ENCODE data around the gene NGB. TPM values are rescaled to one million over a fixed set of nuclear protein-coding genes. Genes with fewer than 3 reads are reported as not detected.

Gene NGB
- total RNA-seq, 4 donors from 2014 or later = not detected

- no peaks in the 10 kb centered on the region for H3K27me3 ChIP-seq
- no peak overlapping the region for H3K27ac ChIP-seq
- no peak for TF ChIP-seq POLR2A (IDR thresholded peaks at IDR 0.05)
- TF ChIP-seq CTCF (IDR thresholded peaks at IDR 0.05) = no peak
- no peak for TF ChIP-seq EP300 (IDR thresholded peaks at IDR 0.05)
- DNase-seq (ENCODE audit: low spot score in 2 of 2) = no peak
- H3K36me3 ChIP-seq = no peaks in the 10 kb centered on the region
- H3K9me3 ChIP-seq = no peaks in the 10 kb centered on the region
- no peaks in the 10 kb centered on the region for H3K4me1 ChIP-seq
- no peak overlapping the region for H3K4me3 ChIP-seq
- 53 to 66% methylated on average over 9 to 11 of the region's 11 CpGs for WGBS, 2 donors
Measured at GRCh38 chr14:77259025-77259715, 11.8 kb downstream of the NGB start.

- no peak overlapping the region for H3K27ac ChIP-seq
- no peaks in the 10 kb centered on the region for H3K27me3 ChIP-seq
- H3K4me1 ChIP-seq = no peaks in the 10 kb centered on the region
- no peak overlapping the region for H3K4me3 ChIP-seq
- no peaks in the 10 kb centered on the region for H3K36me3 ChIP-seq
- no peak for TF ChIP-seq EP300 (IDR thresholded peaks at IDR 0.05)
- TF ChIP-seq POLR2A (IDR thresholded peaks at IDR 0.05) = no peak
- no peak for TF ChIP-seq CTCF (IDR thresholded peaks at IDR 0.05)
- DNase-seq (ENCODE audit: low spot score in 2 of 2) = no peak
- H3K9me3 ChIP-seq = no peaks in the 10 kb centered on the region
- WGBS, 2 donors = 87 to 91% methylated on average over 4 to 5 of the region's 5 CpGs
Measured at GRCh38 chr14:77258566-77258965, 12.4 kb downstream of the NGB start.

GRCh38 chr14:77257700-77258099 lies 13.3 kb downstream of the NGB start:
- 86 to 93% methylated on average over 9 to 10 of the region's 10 CpGs for WGBS, 2 donors

GRCh38 chr14:77256694-77257093 lies 14.3 kb downstream of the NGB start:
- Histone ChIP-seq H3K27ac (no peak overlapping the region), H3K4me1 (no peaks in the 10 kb centered on the region), H3K27me3 (no peaks in the 10 kb centered on the region), H3K36me3 (no peaks in the 10 kb centered on the region), H3K4me3 (no peak overlapping the region), H3K9me3 (no peaks in the 10 kb centered on the region)
- 96 to 98% methylated on average over 6 to 8 of the region's 8 CpGs for WGBS, 2 donors
- DNase-seq (ENCODE audit: low spot score in 2 of 2) = no peak
- TF ChIP-seq CTCF (IDR thresholded peaks at IDR 0.05) (no peak), POLR2A (IDR thresholded peaks at IDR 0.05) (no peak), EP300 (IDR thresholded peaks at IDR 0.05) (no peak)

More at GRCh38 chr14:77257700-77258099, 13.3 kb downstream of the NGB start:
- TF ChIP-seq CTCF (IDR thresholded peaks at IDR 0.05) (no peak), EP300 (IDR thresholded peaks at IDR 0.05) (no peak), POLR2A (IDR thresholded peaks at IDR 0.05) (no peak)
- DNase-seq (ENCODE audit: low spot score in 2 of 2) = no peak
- H3K4me1 ChIP-seq = no peaks in the 10 kb centered on the region
- H3K36me3 ChIP-seq = no peaks in the 10 kb centered on the region
- no peak overlapping the region for H3K4me3 ChIP-seq
- no peak overlapping the region for H3K27ac ChIP-seq
- no peaks in the 10 kb centered on the region for H3K27me3 ChIP-seq
- H3K9me3 ChIP-seq = no peaks in the 10 kb centered on the region

GRCh38 chr14:77253333-77254190 lies 17.4 kb downstream of the NGB start:
- WGBS, 2 donors = 67 to 77% methylated on average over 20 of the region's 20 CpGs
- TF ChIP-seq CTCF (IDR thresholded peaks at IDR 0.05) = no peak
- no peak for TF ChIP-seq EP300 (IDR thresholded peaks at IDR 0.05)
- no peak for TF ChIP-seq POLR2A (IDR thresholded peaks at IDR 0.05)
- H3K4me3 ChIP-seq = no peak overlapping the region
- no peak for DNase-seq (ENCODE audit: low spot score in 2 of 2)
- H3K27ac ChIP-seq = no peak overlapping the region
- H3K27me3 ChIP-seq = no peaks in the 10 kb centered on the region
- H3K9me3 ChIP-seq = no peaks in the 10 kb centered on the region
- H3K4me1 ChIP-seq = no peaks in the 10 kb centered on the region
- no peaks in the 10 kb centered on the region for H3K36me3 ChIP-seq
